Tibial nerve (tissue), 4 donors: ENCODE measurements around the gene KCNMA1.

ENCODE experiments used
- EP300 ChIP-seq, 2 donors: sonication (generic); formaldehyde crosslinking; IDR thresholded peaks; one replicate each; pipeline ENCODE4 v1.6.1; 2017; ENCODE audit warnings: antibody characterized with exemption in 2 of 2, mild to moderate bottlenecking in 1 of 2
- POLR2A ChIP-seq, 2 donors: fragments of 450-650 bp; IDR thresholded peaks; one replicate each; pipeline ENCODE4 v1.6.1; 2017; ENCODE audit warnings: antibody characterized with exemption in 2 of 2, mild to moderate bottlenecking in 2 of 2, moderate library complexity in 2 of 2
- TF ChIP-seq, protein P1 (sequence below), 5 experiments: fragments of 200-600 bp in 3 of 5; fragments of 450-650 bp in 2 of 5; sonication (generic) in 3 of 5; IDR thresholded peaks; one replicate each; pipeline ENCODE4 v1.5.1; 2016 to 2019; ENCODE audit warnings: antibody characterized with exemption in 5 of 5, mild to moderate bottlenecking in 3 of 5, moderate library complexity in 2 of 5

DNA sequence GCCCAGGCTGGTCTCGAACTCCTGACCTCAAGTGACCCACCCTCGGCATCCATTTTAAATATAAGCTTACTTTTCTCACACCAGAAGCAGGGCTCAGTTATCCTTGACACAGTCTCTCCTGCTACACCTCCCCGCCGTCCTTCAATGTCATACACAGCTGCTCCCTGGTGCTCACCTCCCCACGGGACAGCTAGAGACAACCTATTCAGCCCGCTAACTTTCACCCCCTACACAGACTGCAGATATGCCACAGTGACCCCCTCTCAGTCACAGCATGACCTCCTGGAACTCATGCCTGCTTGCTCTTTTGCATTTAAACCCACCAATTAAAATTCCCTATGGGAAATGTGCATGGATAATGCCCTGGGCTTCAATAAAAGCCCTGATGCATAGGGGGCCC is 44.2 kb upstream of the KCNMA1 start:
- TF ChIP-seq, protein P1, sequence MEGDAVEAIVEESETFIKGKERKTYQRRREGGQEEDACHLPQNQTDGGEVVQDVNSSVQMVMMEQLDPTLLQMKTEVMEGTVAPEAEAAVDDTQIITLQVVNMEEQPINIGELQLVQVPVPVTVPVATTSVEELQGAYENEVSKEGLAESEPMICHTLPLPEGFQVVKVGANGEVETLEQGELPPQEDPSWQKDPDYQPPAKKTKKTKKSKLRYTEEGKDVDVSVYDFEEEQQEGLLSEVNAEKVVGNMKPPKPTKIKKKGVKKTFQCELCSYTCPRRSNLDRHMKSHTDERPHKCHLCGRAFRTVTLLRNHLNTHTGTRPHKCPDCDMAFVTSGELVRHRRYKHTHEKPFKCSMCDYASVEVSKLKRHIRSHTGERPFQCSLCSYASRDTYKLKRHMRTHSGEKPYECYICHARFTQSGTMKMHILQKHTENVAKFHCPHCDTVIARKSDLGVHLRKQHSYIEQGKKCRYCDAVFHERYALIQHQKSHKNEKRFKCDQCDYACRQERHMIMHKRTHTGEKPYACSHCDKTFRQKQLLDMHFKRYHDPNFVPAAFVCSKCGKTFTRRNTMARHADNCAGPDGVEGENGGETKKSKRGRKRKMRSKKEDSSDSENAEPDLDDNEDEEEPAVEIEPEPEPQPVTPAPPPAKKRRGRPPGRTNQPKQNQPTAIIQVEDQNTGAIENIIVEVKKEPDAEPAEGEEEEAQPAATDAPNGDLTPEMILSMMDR (IDR thresholded peaks at IDR 0.05), result no peak
- no peak for TF ChIP-seq POLR2A (IDR thresholded peaks at IDR 0.05)
- no peak for TF ChIP-seq EP300 (IDR thresholded peaks at IDR 0.05)
